Trophoblast cell (in vitro differentiated cells and primary cell): ENCODE measurements around the gene ITLN2.

Experiments
- DNase-seq, 2 donors: peaks; one replicate each; pipeline ENCODE4 v3.0.0-alpha.2; 2016
- H2AFZ ChIP-seq: 2 replicates; pipeline ENCODE4 v1.6.1; 2013; ENCODE audit warnings: low read length, moderate library complexity, mild to moderate bottlenecking; ENCODE audit not compliant: insufficient read depth, poor library complexity
- H2AK5ac ChIP-seq: 2 replicates; pipeline ENCODE4 v1.6.1; 2013; ENCODE audit warnings: mild to moderate bottlenecking, low read length
- H2BK120ac ChIP-seq: 2 replicates; pipeline ENCODE4 v1.6.1; 2013; ENCODE audit warnings: low read length, mild to moderate bottlenecking, moderate library complexity; ENCODE audit not compliant: insufficient read depth, poor library complexity
- H2BK12ac ChIP-seq: 2 replicates; pipeline ENCODE4 v1.6.1; 2013; ENCODE audit warnings: mild to moderate bottlenecking, low read length, moderate library complexity
- H2BK5ac ChIP-seq: 2 replicates; pipeline ENCODE4 v1.6.1; 2013; ENCODE audit warnings: low read length, low read depth, moderate library complexity, mild to moderate bottlenecking; ENCODE audit not compliant: poor library complexity
- H3K14ac ChIP-seq: 2 replicates; pipeline ENCODE4 v1.6.1; 2013; ENCODE audit warnings: mild to moderate bottlenecking, low read length
- H3K18ac ChIP-seq: 2 replicates; pipeline ENCODE4 v1.6.1; 2013; ENCODE audit warnings: mild to moderate bottlenecking, low read length
- H3K23ac ChIP-seq: 2 replicates; pipeline ENCODE4 v1.6.1; 2013; ENCODE audit warnings: low read length
- H3K27ac ChIP-seq: 2 replicates; pipeline ENCODE4 v1.5.1; 2013; ENCODE audit warnings: low read depth, mild to moderate bottlenecking, inconsistent platforms, low read length, moderate library complexity
- H3K27me3 ChIP-seq: 2 replicates; pipeline ENCODE4 v1.6.1; 2013; ENCODE audit warnings: inconsistent platforms, mild to moderate bottlenecking, low read length, moderate library complexity; ENCODE audit not compliant: insufficient read depth
- H3K36me3 ChIP-seq, 2 experiments: 1 replicate in 1 of 2; 2 replicates in 1 of 2; pipeline ENCODE4 v1.6.1; 2013; ENCODE audit warnings: low read length in 2 of 2, mild to moderate bottlenecking in 2 of 2, moderate library complexity in 1 of 2; ENCODE audit not compliant: insufficient read depth in 2 of 2, control insufficient read depth in 1 of 2
- H3K4ac ChIP-seq: 2 replicates; pipeline ENCODE4 v1.6.1; 2013; ENCODE audit warnings: low read depth, mild to moderate bottlenecking, low read length, moderate library complexity
- H3K4me1 ChIP-seq, 2 experiments: 1 replicate in 1 of 2; 2 replicates in 1 of 2; pipeline ENCODE4 v1.6.1; 2013; ENCODE audit warnings: low read length in 2 of 2, mild to moderate bottlenecking in 2 of 2, moderate library complexity in 1 of 2; ENCODE audit not compliant: insufficient read depth in 2 of 2, control insufficient read depth in 1 of 2
- H3K4me2 ChIP-seq: 2 replicates; pipeline ENCODE4 v1.6.1; 2013; ENCODE audit warnings: inconsistent platforms, mild to moderate bottlenecking, low read length, moderate library complexity
- H3K4me3 ChIP-seq: 2 replicates; pipeline ENCODE4 v1.5.1; 2013; ENCODE audit warnings: mild to moderate bottlenecking, low read depth, low read length, inconsistent platforms
- H3K79me1 ChIP-seq: one replicate; pipeline ENCODE4 v1.6.1; 2013; ENCODE audit warnings: low read length
- H3K79me2 ChIP-seq: 2 replicates; pipeline ENCODE4 v1.6.1; 2013; ENCODE audit warnings: low read length, mild to moderate bottlenecking; ENCODE audit not compliant: control insufficient read depth, insufficient read depth, poor library complexity
- H3K9ac ChIP-seq: 2 replicates; pipeline ENCODE4 v1.6.1; 2013; ENCODE audit warnings: mild to moderate bottlenecking, low read length
- H3K9me3 ChIP-seq: 2 replicates; pipeline ENCODE4 v1.6.1; 2013; ENCODE audit warnings: low read depth, mild to moderate bottlenecking, control low read depth, inconsistent platforms, low read length; ENCODE audit not compliant: insufficient read depth
- H4K12ac ChIP-seq: 2 replicates; pipeline ENCODE4 v1.6.1; 2013; ENCODE audit warnings: low read depth, mild to moderate bottlenecking, low read length, moderate library complexity
- H4K8ac ChIP-seq: 2 replicates; pipeline ENCODE4 v1.6.1; 2013; ENCODE audit warnings: low read depth, mild to moderate bottlenecking, low read length, moderate library complexity
- H4K91ac ChIP-seq: one replicate; pipeline ENCODE4 v1.6.1; 2013; ENCODE audit warnings: low read depth, mild to moderate bottlenecking, low read length, moderate library complexity
- WGBS: extraction: QIAGEN DNeasy Blood & Tissue Kit; methylation state at CpG from one replicate; pipeline ENCODE4 v1.1.7; 2013; ENCODE audit warnings: missing lambda C conversion rate; ENCODE audit not compliant: insufficient read length, insufficient coverage; ENCODE audit errors: extremely low coverage; 5-methylcytosine and 5-hydroxymethylcytosine counted together

ITLN2 gene

GRCh38 chr1:160953030-160953429 is 1.6 kb downstream of the ITLN2 start:
- peaks cover 4% of the 10 kb centered on the region for H3K79me2 ChIP-seq
- peaks cover 5% of the 10 kb centered on the region for H3K9me3 ChIP-seq
- peak overlapping the region; percentile 72 for H4K91ac ChIP-seq
- no peak overlapping the region for H3K4me3 ChIP-seq
- no peak overlapping the region for H3K9ac ChIP-seq
- H3K4me1 ChIP-seq = peaks cover 20% of the 10 kb centered on the region in 2 experiments
- H2BK12ac ChIP-seq = peak overlapping the region; percentile 94
- H4K12ac ChIP-seq = no peak overlapping the region
- no peak overlapping the region for H3K4ac ChIP-seq
- H3K27ac ChIP-seq = no peak overlapping the region
- no peak overlapping the region for H3K4me2 ChIP-seq
- no peak overlapping the region for H3K18ac ChIP-seq
- peaks cover 22% of the 10 kb centered on the region for H3K79me1 ChIP-seq
- no peak overlapping the region for H2AFZ ChIP-seq
- H3K27me3 ChIP-seq = no peaks in the 10 kb centered on the region
- H3K36me3 ChIP-seq = no peaks in the 10 kb centered on the region
- H3K14ac ChIP-seq = no peak overlapping the region
- DNase-seq = no peak
- WGBS = no CpG with 5 or more reads among the region's 3 CpGs
- no peak overlapping the region for H2BK120ac ChIP-seq
- no peak overlapping the region for H4K8ac ChIP-seq
- H2AK5ac ChIP-seq = no peak overlapping the region
- no peak overlapping the region for H2BK5ac ChIP-seq
- no peak overlapping the region for H3K23ac ChIP-seq

- peaks cover 5% of the 10 kb centered on the region for H3K9me3 ChIP-seq
- no peak overlapping the region for H3K4me2 ChIP-seq
- H4K8ac ChIP-seq = no peak overlapping the region
- peak overlapping the region; percentile 13 for H4K91ac ChIP-seq
- H3K23ac ChIP-seq = no peak overlapping the region
- no peak overlapping the region for H3K27ac ChIP-seq
- peak overlapping the region; percentile 79 for H2BK12ac ChIP-seq
- peaks cover 23% of the 10 kb centered on the region in 2 experiments for H3K4me1 ChIP-seq
- peaks cover 25% of the 10 kb centered on the region for H3K79me1 ChIP-seq
- WGBS = no CpG with 5 or more reads among the region's 2 CpGs
- no peaks in the 10 kb centered on the region for H3K36me3 ChIP-seq
- no peak overlapping the region for H3K14ac ChIP-seq
- H2BK5ac ChIP-seq = no peak overlapping the region
- no peak overlapping the region for H3K4me3 ChIP-seq
- peak overlapping the region; percentile 50 for H2AK5ac ChIP-seq
- H3K9ac ChIP-seq = no peak overlapping the region
- no peak overlapping the region for H2AFZ ChIP-seq
- no peak for DNase-seq
- peaks cover 4% of the 10 kb centered on the region for H3K79me2 ChIP-seq
- peak overlapping the region; percentile 5 for H2BK120ac ChIP-seq
- no peak overlapping the region for H3K4ac ChIP-seq
- H3K18ac ChIP-seq = no peak overlapping the region
- no peaks in the 10 kb centered on the region for H3K27me3 ChIP-seq
- H4K12ac ChIP-seq = no peak overlapping the region
Measured at GRCh38 chr1:160952129-160952510, 2.5 kb downstream of the ITLN2 start.

- peak overlapping the region; percentile 13 for H4K91ac ChIP-seq
Measured at GRCh38 chr1:160951443-160952128, 3.0 kb downstream of the ITLN2 start.

GRCh38 chr1:160950657-160951056 is 4.0 kb downstream of the ITLN2 start:
- H3K27me3 ChIP-seq = no peaks in the 10 kb centered on the region
- peaks cover 23 to 26% of the 10 kb centered on the region in 2 experiments for H3K4me1 ChIP-seq
- H3K27ac ChIP-seq = no peak overlapping the region
- peak overlapping the region; percentile 93 for H4K91ac ChIP-seq
- peak overlapping the region; percentile 83 for H3K14ac ChIP-seq
- peak overlapping the region; percentile 54 for H4K8ac ChIP-seq
- peak overlapping the region; percentile 92 for H2BK120ac ChIP-seq
- H3K9me3 ChIP-seq = peaks cover 5% of the 10 kb centered on the region
- H3K4me3 ChIP-seq = peak overlapping the region; percentile 12
- no peak overlapping the region for H3K23ac ChIP-seq
- peak overlapping the region; percentile 70 for H2BK12ac ChIP-seq
- no peaks in the 10 kb centered on the region for H3K36me3 ChIP-seq
- no peak overlapping the region for H3K4me2 ChIP-seq
- H3K79me2 ChIP-seq = peaks cover 4% of the 10 kb centered on the region
- no peak overlapping the region for H4K12ac ChIP-seq
- H2BK5ac ChIP-seq = peak overlapping the region; percentile 67
- H3K79me1 ChIP-seq = peaks cover 27% of the 10 kb centered on the region
- H3K18ac ChIP-seq = peak overlapping the region; percentile 36
- H3K9ac ChIP-seq = no peak overlapping the region
- H3K4ac ChIP-seq = peak overlapping the region; percentile 30
- WGBS = no CpG with 5 or more reads among the region's 3 CpGs
- H2AK5ac ChIP-seq = peak overlapping the region; percentile 81
- DNase-seq = no peak
- peak overlapping the region; percentile 6 for H2AFZ ChIP-seq

More at GRCh38 chr1:160951443-160952128, 3.0 kb downstream of the ITLN2 start:
- Histone ChIP-seq H3K36me3 (no peaks in the 10 kb centered on the region), H2AFZ (no peak overlapping the region), H3K4me3 (no peak overlapping the region), H2BK12ac (peak overlapping the region; percentile 25), H3K18ac (no peak overlapping the region), H3K4me2 (no peak overlapping the region), H4K12ac (no peak overlapping the region), H3K79me2 (peaks cover 4% of the 10 kb centered on the region), H3K79me1 (peaks cover 27% of the 10 kb centered on the region), H2AK5ac (peak overlapping the region; percentile 50), H3K14ac (peak overlapping the region; percentile 11), H3K27ac (no peak overlapping the region), H2BK120ac (peak overlapping the region; percentile 92), H2BK5ac (no peak overlapping the region), H3K9me3 (peaks cover 5% of the 10 kb centered on the region), H3K4ac (no peak overlapping the region), H3K23ac (no peak overlapping the region), H3K4me1 (peaks cover 23 to 26% of the 10 kb centered on the region in 2 experiments), H3K9ac (no peak overlapping the region), H4K8ac (no peak overlapping the region), H3K27me3 (no peaks in the 10 kb centered on the region)
- peak; percentile 66 to 80 for DNase-seq
- WGBS = no CpG with 5 or more reads among the region's 8 CpGs
